ENCODE measurements around the gene DHPS. TPM values are rescaled to one million over a fixed set of nuclear protein-coding genes. Genes with fewer than 3 reads are reported as not detected.

Gene DHPS
- total RNA-seq, 3 donors from 2014 or later (not counting 1 experiment from before 2014, with no cell fraction given): 143 to 193 (median 145) TPM

- no peak overlapping the region for H3K4me3 ChIP-seq (ENCODE audit: low read length)
Observed at GRCh38 chr19:12706332-12706718, 24.6 kb upstream of the DHPS start.

GRCh38 chr19:12705654-12706331 is 24.1 kb upstream of the DHPS start:
- 96% methylated on average over 29 of the region's 29 CpGs for WGBS (ENCODE audit: insufficient coverage)
- ATAC-seq (no peak), DNase-seq (no peak)
- Mint-ChIP-seq H3K36me3 (no peaks in the 10 kb centered on the region), H3K27ac (no peak overlapping the region), H3K9me3 (no peaks in the 10 kb centered on the region), H3K4me1 (no peaks in the 10 kb centered on the region), H3K4me3 (no peak overlapping the region), H3K27me3 (ENCODE audit: low read depth in 2 of 2) (no peaks in the 10 kb centered on the region)
- Histone ChIP-seq H3K4me3 (ENCODE audit: low read length) (no peak overlapping the region), H3K9me3 (ENCODE audit: control insufficient read depth, insufficient read depth, low read length) (no peaks in the 10 kb centered on the region), H3K36me3 (ENCODE audit: control insufficient read depth, insufficient read depth, low read length) (peaks cover 52% of the 10 kb centered on the region), H3K4me1 (ENCODE audit: control insufficient read depth, insufficient read depth, low read length) (no peaks in the 10 kb centered on the region), H3K27me3 (ENCODE audit: control insufficient read depth, insufficient read depth, low read length) (no peaks in the 10 kb centered on the region), H3K27ac (ENCODE audit: low read length) (no peak overlapping the region)
- intact Hi-C loops (cut with micrococcal nuclease): no loop called here
- TF ChIP-seq CTCF (IDR thresholded peaks at IDR 0.05): no peak

More at GRCh38 chr19:12706332-12706718, 24.6 kb upstream of the DHPS start:
- no peaks in the 10 kb centered on the region for H3K9me3 ChIP-seq (ENCODE audit: control insufficient read depth, insufficient read depth, low read length)
- H3K36me3 ChIP-seq (ENCODE audit: control insufficient read depth, insufficient read depth, low read length): peaks cover 48% of the 10 kb centered on the region
- intact Hi-C loops (cut with micrococcal nuclease): no loop called here
- H3K4me3 Mint-ChIP-seq: no peak overlapping the region
- no peak for ATAC-seq
- no peak for DNase-seq
- TF ChIP-seq CTCF (IDR thresholded peaks at IDR 0.05): no peak
- no peaks in the 10 kb centered on the region for H3K4me1 ChIP-seq (ENCODE audit: control insufficient read depth, insufficient read depth, low read length)
- WGBS (ENCODE audit: insufficient coverage): 98% methylated on average over 13 of the region's 13 CpGs
- H3K27me3 Mint-ChIP-seq (ENCODE audit: low read depth in 2 of 2): no peaks in the 10 kb centered on the region
- no peaks in the 10 kb centered on the region for H3K9me3 Mint-ChIP-seq
- H3K4me1 Mint-ChIP-seq: no peaks in the 10 kb centered on the region
- no peaks in the 10 kb centered on the region for H3K27me3 ChIP-seq (ENCODE audit: control insufficient read depth, insufficient read depth, low read length)
- no peaks in the 10 kb centered on the region for H3K36me3 Mint-ChIP-seq
- H3K27ac ChIP-seq (ENCODE audit: low read length): no peak overlapping the region
- H3K27ac Mint-ChIP-seq: no peak overlapping the region

GRCh38 chr19:12705169-12705568 is 23.5 kb upstream of the DHPS start:
- TF ChIP-seq CTCF (IDR thresholded peaks at IDR 0.05): no peak
- DNase-seq (no peak), ATAC-seq (no peak)
- Histone ChIP-seq H3K9me3 (ENCODE audit: control insufficient read depth, insufficient read depth, low read length) (no peaks in the 10 kb centered on the region), H3K27me3 (ENCODE audit: control insufficient read depth, insufficient read depth, low read length) (no peaks in the 10 kb centered on the region), H3K27ac (ENCODE audit: low read length) (no peak overlapping the region), H3K4me1 (ENCODE audit: control insufficient read depth, insufficient read depth, low read length) (no peaks in the 10 kb centered on the region), H3K4me3 (ENCODE audit: low read length) (no peak overlapping the region), H3K36me3 (ENCODE audit: control insufficient read depth, insufficient read depth, low read length) (peaks cover 47% of the 10 kb centered on the region)
- Mint-ChIP-seq H3K4me3 (no peak overlapping the region), H3K9me3 (no peaks in the 10 kb centered on the region), H3K27me3 (ENCODE audit: low read depth in 2 of 2) (no peaks in the 10 kb centered on the region), H3K27ac (no peak overlapping the region), H3K36me3 (no peaks in the 10 kb centered on the region), H3K4me1 (no peaks in the 10 kb centered on the region)
- intact Hi-C loops (cut with micrococcal nuclease): no loop called here
- 97% methylated on average over 13 of the region's 13 CpGs for WGBS (ENCODE audit: insufficient coverage)

GRCh38 chr19:12703046-12703445 is 21.4 kb upstream of the DHPS start:
- ATAC-seq: peak in 2 of 3 donors; percentile 43 to 53
- no peaks in the 10 kb centered on the region for H3K9me3 ChIP-seq (ENCODE audit: control insufficient read depth, insufficient read depth, low read length)
- WGBS (ENCODE audit: insufficient coverage): 93% methylated on average over 9 of the region's 9 CpGs
- H3K27ac Mint-ChIP-seq: no peak overlapping the region
- intact Hi-C loops (cut with micrococcal nuclease): no loop called here
- no peaks in the 10 kb centered on the region for H3K36me3 Mint-ChIP-seq
- TF ChIP-seq CTCF (IDR thresholded peaks at IDR 0.05): no peak
- peak in 1 of 2 donors; percentile 40 for DNase-seq
- H3K9me3 Mint-ChIP-seq: no peaks in the 10 kb centered on the region
- peaks cover 41% of the 10 kb centered on the region for H3K36me3 ChIP-seq (ENCODE audit: control insufficient read depth, insufficient read depth, low read length)
- no peak overlapping the region for H3K27ac ChIP-seq (ENCODE audit: low read length)
- no peaks in the 10 kb centered on the region for H3K4me1 ChIP-seq (ENCODE audit: control insufficient read depth, insufficient read depth, low read length)
- no peaks in the 10 kb centered on the region for H3K27me3 Mint-ChIP-seq (ENCODE audit: low read depth in 2 of 2)
- no peak overlapping the region for H3K4me3 ChIP-seq (ENCODE audit: low read length)
- no peaks in the 10 kb centered on the region for H3K27me3 ChIP-seq (ENCODE audit: control insufficient read depth, insufficient read depth, low read length)
- H3K4me1 Mint-ChIP-seq: no peaks in the 10 kb centered on the region
- no peak overlapping the region for H3K4me3 Mint-ChIP-seq

Measured in natural killer cell (primary cell).